ENCODE measurements around the gene SORCS2. TPM values are rescaled to one million over a fixed set of nuclear protein-coding genes. Genes with fewer than 3 reads are reported as not detected.

SORCS2 gene
- total and polyA plus RNA-seq, 2 of the 8 experiments (the other 6 are each of a cell fraction or from before 2014, with no cell fraction given), result 0.36 to 1.8 TPM

DNA sequence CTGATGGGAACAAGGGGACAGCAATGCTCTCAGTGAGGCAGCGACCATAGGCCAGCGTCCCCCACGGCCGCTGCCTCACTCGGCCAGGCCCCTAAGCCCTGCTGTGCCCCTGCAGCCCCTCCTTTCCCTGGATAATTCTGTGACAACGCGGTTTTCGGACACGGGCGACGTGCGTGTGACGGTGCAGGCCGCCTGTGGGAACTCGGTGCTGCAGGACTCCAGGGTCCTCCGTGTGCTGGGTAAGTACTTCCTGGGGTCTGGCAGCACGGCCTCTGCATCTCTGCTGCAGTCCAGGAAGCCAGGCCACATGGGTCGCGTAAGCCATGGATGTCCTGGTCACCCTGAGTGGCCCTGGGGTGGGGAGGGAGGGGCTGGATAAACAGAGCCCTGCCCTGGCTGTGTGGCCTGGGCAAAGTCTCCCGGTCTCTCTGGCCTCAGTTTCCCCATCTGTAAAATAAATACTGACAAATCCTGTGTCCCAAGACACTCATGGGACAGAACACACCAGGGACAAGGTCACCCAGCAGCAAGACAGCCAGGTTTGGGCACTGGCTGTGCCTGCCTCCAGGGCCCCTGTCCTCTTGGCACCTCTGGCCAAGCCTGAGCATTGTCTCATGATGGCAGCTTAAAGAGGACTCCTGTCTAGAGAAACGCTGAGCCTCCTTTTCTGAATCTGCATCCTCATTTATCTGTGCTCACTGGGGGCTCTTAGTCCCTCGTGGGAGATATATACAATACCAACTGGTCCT lies 534.5 kb downstream of the SORCS2 start:
- 87% methylated on average over 18 of the region's 22 CpGs; no CpG with 5 or more reads in 1 of the 2 experiments for WGBS, 2 experiments (ENCODE audit: extremely low coverage in 1 of 2, insufficient coverage in 1 of 2, insufficient read length in 1 of 2, insufficient replicate concordance in 2 of 2, low coverage in 1 of 2, low lambda C conversion rate in 2 of 2, missing lambda C conversion rate in 1 of 2)
- Histone ChIP-seq H3K56ac (replicated peaks; ENCODE audit: insufficient read length, low read depth, low read length) (no peak overlapping the region), H3K36me3 (ENCODE audit: control insufficient read depth in 2 of 4, insufficient read depth in 4 of 4, low read length in 3 of 4) (no peaks in the 10 kb centered on the region), H3K4me2 (ENCODE audit: insufficient read depth in 1 of 2, low read depth in 2 of 2, low read length in 2 of 2) (no peak overlapping the region), H2BK120ac (replicated peaks; ENCODE audit: low read depth, low read length) (no peak overlapping the region), H2AFZ (ENCODE audit: low read length) (no peak overlapping the region), H2BK5ac (ENCODE audit: low read depth, low read length) (no peak overlapping the region), H3K23me2 (ENCODE audit: low read depth, low read length) (peaks cover 10% of the 10 kb centered on the region; the same call in 1 of the 2 replicates), H3K9me3 (ENCODE audit: insufficient read depth in 2 of 2, low read depth in 1 of 2, low read length in 1 of 2) (no peaks in the 10 kb centered on the region), H3K79me2 (ENCODE audit: control insufficient read depth in 1 of 2, insufficient read depth in 2 of 2, low read length in 2 of 2) (no peaks in the 10 kb centered on the region), H4K91ac (replicated peaks; ENCODE audit: insufficient read length, low read length) (no peak overlapping the region), H3K23ac (ENCODE audit: insufficient read length) (no peak overlapping the region), H2BK12ac (ENCODE audit: low read depth, low read length) (no peak overlapping the region), H2BK20ac (ENCODE audit: low read length) (no peak overlapping the region), H3K4me3 (ENCODE audit: extremely low read depth in 1 of 4, insufficient read depth in 2 of 4, low read depth in 3 of 4, low read length in 4 of 4) (no peak overlapping the region), H4K8ac (ENCODE audit: extremely low read depth, insufficient read depth, low read length) (0 out of 2 replicates have a peak overlapping the region, but pooled peaks have one; percentile 14), H3K9ac (replicated peaks in 1 of 4; ENCODE audit: extremely low read depth in 1 of 4, low read depth in 3 of 4, low read length in 3 of 4) (no peak overlapping the region), H4K20me1 (replicated peaks in 1 of 2; ENCODE audit: control insufficient read depth in 1 of 2, insufficient read depth in 2 of 2, low read length in 2 of 2) (peaks cover 0 to 6% of the 10 kb centered on the region in 2 experiments), H3K27ac (ENCODE audit: low read depth, low read length) (no peak overlapping the region), H2AK5ac (ENCODE audit: low read depth, low read length) (no peak overlapping the region), H4K5ac (ENCODE audit: insufficient read length, low read depth, low read length) (no peak overlapping the region), H3K27me3 (replicated peaks in 1 of 4; ENCODE audit: control insufficient read depth in 3 of 4, extremely low read depth in 1 of 4, insufficient read depth in 3 of 4, low read length in 3 of 4) (no peaks in the 10 kb centered on the region), H3K14ac (ENCODE audit: insufficient read length) (no peak overlapping the region), H3K18ac (ENCODE audit: extremely low read depth, low read length) (no peak overlapping the region), H3K4ac (replicated peaks; ENCODE audit: insufficient read length, low read depth, low read length) (no peak overlapping the region), H3K79me1 (ENCODE audit: low read depth, low read length) (no peaks in the 10 kb centered on the region), H3K4me1 (replicated peaks in 1 of 4; ENCODE audit: control insufficient read depth in 3 of 4, insufficient read depth in 4 of 4, low read length in 3 of 4) (no peaks in the 10 kb centered on the region), H2BK15ac (ENCODE audit: low read length) (no peak overlapping the region)
- no peak for TF ChIP-seq RXRA (IDR thresholded peaks at IDR 0.05; ENCODE audit: insufficient read depth, low read depth, low read length)
- no peak for TF ChIP-seq SIRT6 (IDR thresholded peaks at IDR 0.05; ENCODE audit: low read length)
- TF ChIP-seq BCL11A (IDR thresholded peaks at IDR 0.05; ENCODE audit: low read depth in 2 of 2, low read length in 2 of 2), result no peak
- no peak for TF ChIP-seq HDAC6 (IDR thresholded peaks at IDR 0.05; ENCODE audit: low read depth, low read length)
- TF ChIP-seq GTF2F1 (IDR thresholded peaks at IDR 0.05; ENCODE audit: borderline replicate concordance, low read depth, low read length), result no peak
- TF ChIP-seq SIN3A (conservative IDR thresholded peaks at IDR 0.05 in 1 of 2, IDR thresholded peaks at IDR 0.05 in 1 of 2; ENCODE audit: low read depth in 1 of 2, low read length in 2 of 2), result no peak
- no peak for DNase-seq (ENCODE audit: low read depth in 1 of 2, low spot score in 2 of 2)
- CTCF ChIA-PET (ENCODE audit: partially characterized antibody), result interaction anchor here (0.9 to 1.6 kb wide), 2 partner anchors 11 to 22 kb away, joined by 3 to 4 read pairs; no protein-coding TSS in a partner anchor
- no peak for FAIRE-seq
- POLR2A ChIA-PET (ENCODE audit: partially characterized antibody), result no interaction called here
